PC-9 (cell line): Measurements from ENCODE around the gene YWHAB. TPM values are rescaled to one million over a fixed set of nuclear protein-coding genes. Genes with fewer than 3 reads are reported as not detected.

ENCODE experiments used
- BruUV-seq: library from RNA; stranded (reverse); fragments of 400-500 nt; replicated peaks from 2 replicates; lab custom pipeline; 2021; lab: Mats Ljungman, UMichigan
- CTCF ChIA-PET: fragments of 300-600 bp; sonication (Branson Sonifier 250); formaldehyde crosslinking; loops from one replicate; lab custom pipeline; 2022; ENCODE audit warnings: antibody characterized with exemption; lab: Charles Lee
- POLR2A ChIA-PET: fragments of 300-600 bp; sonication (Branson Sonifier 250); formaldehyde crosslinking; loops from one replicate; lab custom pipeline; 2022; ENCODE audit warnings: antibody characterized with exemption; ENCODE audit not compliant: unreplicated experiment; lab: Charles Lee
- DNase-seq, 2 experiments: peaks; one replicate each; pipeline versions ENCODE4 v3.0.0 to v3.0.0-alpha.2; 2015 to 2022; ENCODE audit warnings: mixed read lengths in 1 of 2
- H2AFZ ChIP-seq: fragments of 200-600 bp; sonication (generic); 2 replicates; pipeline ENCODE4 v1.8.1; 2017; ENCODE audit warnings: antibody characterized with exemption
- H3F3A ChIP-seq: fragments of 200-600 bp; sonication (generic); 2 replicates; pipeline ENCODE4 v1.8.1; 2017; ENCODE audit warnings: antibody characterized with exemption, mild to moderate bottlenecking, low read depth; ENCODE audit not compliant: insufficient read depth
- H3K27ac ChIP-seq: fragments of 200-600 bp; sonication (generic); 2 replicates; pipeline ENCODE4 v1.6.1; 2016; ENCODE audit warnings: mixed run types
- H3K27me3 ChIP-seq: fragments of 200-600 bp; sonication (generic); 2 replicates; pipeline ENCODE4 v1.6.1; 2016; ENCODE audit warnings: low read depth, mixed run types; ENCODE audit not compliant: insufficient read depth
- H3K36me3 ChIP-seq: fragments of 200-600 bp; sonication (generic); 2 replicates; pipeline ENCODE4 v1.6.1; 2016; ENCODE audit warnings: low read depth, mixed run types
- H3K4me1 ChIP-seq: fragments of 200-600 bp; sonication (generic); replicated peaks from 2 replicates; pipeline ENCODE4 v1.6.1; 2016; ENCODE audit warnings: mixed run types; ENCODE audit not compliant: insufficient read depth
- H3K4me2 ChIP-seq: fragments of 200-600 bp; sonication (generic); 2 replicates; pipeline ENCODE4 v1.6.1; 2017; ENCODE audit warnings: mixed run types
- H3K4me3 ChIP-seq: fragments of 200-600 bp; sonication (generic); 2 replicates; pipeline ENCODE4 v1.6.1; 2016; ENCODE audit warnings: mixed run types
- H3K79me2 ChIP-seq: fragments of 200-600 bp; sonication (generic); 2 replicates; pipeline ENCODE4 v1.6.1; 2017; ENCODE audit warnings: low read depth, mixed run types
- H3K9me2 ChIP-seq: fragments of 200-600 bp; sonication (generic); 2 replicates; pipeline ENCODE4 v1.8.1; 2017; ENCODE audit warnings: mild to moderate bottlenecking; ENCODE audit not compliant: insufficient read depth
- H3K9me3 ChIP-seq: fragments of 200-600 bp; sonication (generic); 2 replicates; pipeline ENCODE4 v1.8.1; 2016; ENCODE audit warnings: low read depth; ENCODE audit not compliant: insufficient read depth
- H4K20me1 ChIP-seq: fragments of 200-600 bp; sonication (generic); 2 replicates; pipeline ENCODE4 v1.8.1; 2017; ENCODE audit not compliant: insufficient read depth
- EZH2 ChIP-seq: fragments of 200-600 bp; sonication (generic); IDR thresholded peaks from 2 replicates; pipeline ENCODE4 v1.8.0; 2017; ENCODE audit warnings: antibody characterized with exemption, low read depth
- intact Hi-C: fragments of 100-400 bp; cut with micrococcal nuclease; formaldehyde crosslinking; loops from one replicate; pipeline ENCODE4 v1.10.0; 2022; ENCODE audit not compliant: unreplicated experiment
- total RNA-seq: library from RNA; stranded (reverse); gene quantifications from 2 replicates; pipeline ENCODE4 v1.2.3, GENCODE V29; 2021
- TF ChIP-seq, protein P1 (sequence below): fragments of 200-600 bp; sonication (generic); conservative IDR thresholded peaks from 2 replicates; pipeline ENCODE4 v1.6.1; 2017; ENCODE audit warnings: mixed run types, antibody characterized with exemption, mild to moderate bottlenecking, moderate library complexity

The YWHAB gene
- total RNA-seq, 1 experiment from 2014 or later = 249 TPM

DNA sequence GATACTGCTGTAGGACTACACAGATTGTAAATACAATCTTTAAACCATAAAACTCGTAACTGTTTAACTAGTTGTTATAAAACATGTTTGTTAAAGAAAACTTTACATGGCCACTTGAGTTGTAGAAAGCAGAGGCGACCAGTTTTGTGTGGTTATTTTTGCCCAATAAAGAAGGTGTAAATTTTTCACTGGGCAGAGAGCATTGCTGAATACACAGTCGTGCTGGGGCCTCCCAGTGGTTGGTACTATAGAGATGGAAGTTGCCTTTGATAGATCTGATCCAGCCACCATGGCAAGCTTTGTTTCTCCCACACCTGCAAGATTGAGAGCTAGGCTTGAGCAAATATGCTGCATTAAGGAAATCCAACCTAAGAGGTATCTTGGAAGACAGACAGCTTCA lies 34.0 kb upstream of the YWHAB start:
- no peak overlapping the region for H2AFZ ChIP-seq
- no peaks in the 10 kb centered on the region for H3F3A ChIP-seq
- peaks cover 7% of the 10 kb centered on the region for H3K4me1 ChIP-seq
- intact Hi-C loops = no loop called here
- BruUV-seq = no TSS peak
- ChIA-PET POLR2A (no interaction called here), CTCF (interaction anchor here (0.6 kb wide), 1 partner anchor 228 kb away, joined by 14 read pairs; no protein-coding TSS in a partner anchor)
- no peak overlapping the region for H3K4me3 ChIP-seq
- H3K79me2 ChIP-seq = no peaks in the 10 kb centered on the region
- no peaks in the 10 kb centered on the region for H3K36me3 ChIP-seq
- no peak for DNase-seq
- no peaks in the 10 kb centered on the region for H3K9me3 ChIP-seq
- H3K4me2 ChIP-seq = no peak overlapping the region
- peaks cover 41% of the 10 kb centered on the region for H3K27me3 ChIP-seq
- H4K20me1 ChIP-seq = no peaks in the 10 kb centered on the region
- H3K9me2 ChIP-seq = no peaks in the 10 kb centered on the region
- TF ChIP-seq EZH2 = no peak
- TF ChIP-seq, protein P1, sequence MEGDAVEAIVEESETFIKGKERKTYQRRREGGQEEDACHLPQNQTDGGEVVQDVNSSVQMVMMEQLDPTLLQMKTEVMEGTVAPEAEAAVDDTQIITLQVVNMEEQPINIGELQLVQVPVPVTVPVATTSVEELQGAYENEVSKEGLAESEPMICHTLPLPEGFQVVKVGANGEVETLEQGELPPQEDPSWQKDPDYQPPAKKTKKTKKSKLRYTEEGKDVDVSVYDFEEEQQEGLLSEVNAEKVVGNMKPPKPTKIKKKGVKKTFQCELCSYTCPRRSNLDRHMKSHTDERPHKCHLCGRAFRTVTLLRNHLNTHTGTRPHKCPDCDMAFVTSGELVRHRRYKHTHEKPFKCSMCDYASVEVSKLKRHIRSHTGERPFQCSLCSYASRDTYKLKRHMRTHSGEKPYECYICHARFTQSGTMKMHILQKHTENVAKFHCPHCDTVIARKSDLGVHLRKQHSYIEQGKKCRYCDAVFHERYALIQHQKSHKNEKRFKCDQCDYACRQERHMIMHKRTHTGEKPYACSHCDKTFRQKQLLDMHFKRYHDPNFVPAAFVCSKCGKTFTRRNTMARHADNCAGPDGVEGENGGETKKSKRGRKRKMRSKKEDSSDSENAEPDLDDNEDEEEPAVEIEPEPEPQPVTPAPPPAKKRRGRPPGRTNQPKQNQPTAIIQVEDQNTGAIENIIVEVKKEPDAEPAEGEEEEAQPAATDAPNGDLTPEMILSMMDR = no peak
- H3K27ac ChIP-seq = no peak overlapping the region

DNA sequence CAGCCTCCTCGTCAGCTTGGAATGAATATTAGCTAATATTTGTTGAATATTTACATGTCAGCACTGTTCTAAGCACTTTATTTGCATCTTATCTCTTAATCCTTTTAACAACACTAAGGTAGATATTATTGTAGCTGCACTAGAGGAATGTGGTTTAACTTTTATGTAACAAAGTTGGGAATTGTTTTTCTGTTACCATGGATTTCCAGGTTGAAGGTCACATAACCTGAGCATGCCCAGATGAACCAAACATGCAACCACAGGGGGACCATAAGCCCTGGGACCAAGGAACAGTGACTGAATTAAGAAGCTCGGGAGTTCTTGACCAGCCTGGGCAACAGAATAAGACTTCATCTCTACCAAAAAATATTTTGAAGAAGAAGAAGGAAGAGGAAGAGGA lies 29.1 kb upstream of the YWHAB start:
- no peak overlapping the region for H2AFZ ChIP-seq
- H3K4me3 ChIP-seq = no peak overlapping the region
- no TSS peak for BruUV-seq
- H3K9me3 ChIP-seq = no peaks in the 10 kb centered on the region
- no peaks in the 10 kb centered on the region for H3F3A ChIP-seq
- intact Hi-C loops = no loop called here
- no peaks in the 10 kb centered on the region for H3K9me2 ChIP-seq
- H3K27ac ChIP-seq = no peak overlapping the region
- DNase-seq = peak in 1 of 2 experiments; percentile 71
- TF ChIP-seq EZH2 = no peak
- TF ChIP-seq, protein P1 = no peak
- ChIA-PET CTCF (no interaction called here), POLR2A (no interaction called here)
- H3K4me1 ChIP-seq = peaks cover 13% of the 10 kb centered on the region
- no peaks in the 10 kb centered on the region for H4K20me1 ChIP-seq
- no peaks in the 10 kb centered on the region for H3K79me2 ChIP-seq
- peaks cover 20% of the 10 kb centered on the region; the same call in 1 of the 2 replicates for H3K27me3 ChIP-seq
- H3K36me3 ChIP-seq = no peaks in the 10 kb centered on the region
- peak overlapping the region; percentile 3; the same call in 1 of the 2 replicates for H3K4me2 ChIP-seq

DNA sequence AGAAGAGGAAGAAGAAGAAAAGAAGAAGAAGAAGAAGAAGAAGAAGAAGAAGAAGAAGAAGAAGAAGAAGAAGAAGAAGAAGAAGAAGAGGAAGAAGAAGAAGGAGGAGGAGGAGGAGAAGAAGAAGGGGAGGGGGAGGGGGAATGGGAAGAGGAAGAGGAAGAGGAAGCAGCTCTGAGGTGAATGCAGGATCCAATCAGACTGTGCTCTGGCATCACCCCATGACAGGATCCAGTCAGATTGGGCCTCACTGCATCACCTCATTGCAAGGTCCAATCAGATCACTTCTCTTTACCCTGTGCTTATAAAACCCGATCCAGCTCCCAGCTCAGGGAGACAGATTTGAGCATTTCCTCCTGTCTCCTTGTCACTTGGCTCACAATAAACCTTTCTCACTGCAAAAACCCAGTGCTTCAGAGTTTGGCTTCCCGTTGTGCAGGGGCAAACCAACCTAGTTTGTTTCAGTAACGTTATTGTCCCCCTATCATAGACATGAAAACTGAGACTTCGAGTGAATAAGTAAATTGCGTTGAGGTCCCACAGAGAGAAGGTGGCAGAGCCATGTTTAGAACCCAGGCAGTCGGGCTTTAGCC lies 28.6 kb upstream of the YWHAB start:
- ChIA-PET CTCF (no interaction called here), POLR2A (no interaction called here)
- no peak for DNase-seq
- H3K4me3 ChIP-seq = no peak overlapping the region
- H3K27ac ChIP-seq = no peak overlapping the region
- intact Hi-C loops = no loop called here
- no peaks in the 10 kb centered on the region for H3K79me2 ChIP-seq
- H3K27me3 ChIP-seq = peaks cover 20% of the 10 kb centered on the region; the same call in 1 of the 2 replicates
- no peaks in the 10 kb centered on the region for H3K36me3 ChIP-seq
- H3K9me2 ChIP-seq = no peaks in the 10 kb centered on the region
- no peaks in the 10 kb centered on the region for H3K9me3 ChIP-seq
- no peak overlapping the region for H3K4me2 ChIP-seq
- peaks cover 15% of the 10 kb centered on the region for H3K4me1 ChIP-seq
- H2AFZ ChIP-seq = no peak overlapping the region
- no TSS peak for BruUV-seq
- H4K20me1 ChIP-seq = no peaks in the 10 kb centered on the region
- H3F3A ChIP-seq = no peaks in the 10 kb centered on the region
- TF ChIP-seq EZH2 = no peak
- TF ChIP-seq, protein P1 = no peak
